GM12878 (cell line): ENCODE data around the gene CKMT2. TPM values are rescaled to one million over a fixed set of nuclear protein-coding genes. Genes with fewer than 3 reads are reported as not detected.
A peak's percentile ranks its signal among the peaks of the same experiment; 100 is the strongest.

ENCODE experiments used
- ATF3 ChIP-seq: IDR thresholded peaks from 2 replicates; pipeline ENCODE4 v1.6.1; 2011; ENCODE audit warnings: low read depth, mild to moderate bottlenecking, low read length, moderate library complexity, borderline replicate concordance; ENCODE audit errors: extremely low read depth
- CBX5 ChIP-seq: sonication (generic); IDR thresholded peaks from 2 replicates; pipeline ENCODE4 v1.6.1; 2016; ENCODE audit warnings: low read depth, moderate library complexity, mild to moderate bottlenecking, inconsistent platforms
- CTCF ChIP-seq, 3 experiments: IDR thresholded peaks in 2 of 3; conservative IDR thresholded peaks in 1 of 3; 2 replicates each; pipeline ENCODE4 v1.5.1; 2011; ENCODE audit warnings: low read depth in 3 of 3, low read length in 3 of 3, mild to moderate bottlenecking in 3 of 3, control low read depth in 2 of 3, moderate library complexity in 2 of 3, inconsistent platforms in 1 of 3, mixed read lengths in 1 of 3; ENCODE audit not compliant: control insufficient read depth in 2 of 3, insufficient read depth in 1 of 3; ENCODE audit errors: extremely low read depth in 1 of 3
- EED ChIP-seq: sonication (generic); IDR thresholded peaks from 2 replicates; pipeline ENCODE4 v1.6.1; 2016; ENCODE audit warnings: antibody characterized with exemption, low read depth
- EP300 ChIP-seq, 2 experiments: fragments of 150-350 bp in 1 of 2; IDR thresholded peaks; 2 replicates each; pipeline ENCODE4 v1.6.1; 2011 to 2012; ENCODE audit warnings: low read depth in 2 of 2, low read length in 2 of 2, borderline replicate concordance in 1 of 2, improper control_type of control experiment in 1 of 2, inconsistent platforms in 1 of 2; ENCODE audit not compliant: control insufficient read depth in 1 of 2
- FOXM1 ChIP-seq: IDR thresholded peaks from 2 replicates; pipeline ENCODE4 v1.6.1; 2012; ENCODE audit warnings: low read depth, mild to moderate bottlenecking, inconsistent platforms, low read length, moderate library complexity
- MAX ChIP-seq: IDR thresholded peaks from 2 replicates; pipeline ENCODE4 v1.6.1; 2012; ENCODE audit warnings: low read depth, low read length, improper control_type of control experiment
- NFYA ChIP-seq: IDR thresholded peaks from 2 replicates; pipeline ENCODE4 v1.6.1; 2011; ENCODE audit warnings: low read depth, mild to moderate bottlenecking, low read length, improper control_type of control experiment, borderline replicate concordance
- POU2F2 ChIP-seq: IDR thresholded peaks from 3 replicates; pipeline ENCODE4 v1.6.1; 2011; ENCODE audit warnings: low read depth, mild to moderate bottlenecking, low read length, borderline replicate concordance
- RB1 ChIP-seq: fragments of 450-650 bp; formaldehyde crosslinking; IDR thresholded peaks from 2 replicates; pipeline ENCODE4 v1.6.1; 2017; ENCODE audit warnings: mild to moderate bottlenecking, borderline replicate concordance
- RFX5 ChIP-seq: IDR thresholded peaks from 2 replicates; pipeline ENCODE4 v1.6.1; 2011; ENCODE audit warnings: low read depth, low read length, improper control_type of control experiment
- USF1 ChIP-seq: IDR thresholded peaks from 2 replicates; pipeline ENCODE4 v1.6.1; 2011; ENCODE audit warnings: borderline replicate concordance, low read depth, mild to moderate bottlenecking, moderate library complexity, mixed read lengths, low read length; ENCODE audit not compliant: insufficient read depth; ENCODE audit errors: extremely low read length
- ZBED1 ChIP-seq: IDR thresholded peaks from 2 replicates; pipeline ENCODE4 v1.6.1; 2016; ENCODE audit warnings: borderline replicate concordance
- ZNF207 ChIP-seq: fragments of 450-650 bp; IDR thresholded peaks from 2 replicates; pipeline ENCODE4 v1.6.1; 2014; ENCODE audit warnings: antibody characterized with exemption, mild to moderate bottlenecking, borderline replicate concordance
- ZNF217 ChIP-seq: fragments of 450-650 bp; IDR thresholded peaks from 2 replicates; pipeline ENCODE4 v1.6.1; 2017; ENCODE audit warnings: antibody characterized with exemption, mild to moderate bottlenecking
- ZSCAN29 ChIP-seq: fragments of 450-650 bp; IDR thresholded peaks from 2 replicates; pipeline ENCODE4 v1.6.1; 2017; ENCODE audit warnings: mild to moderate bottlenecking, moderate library complexity
- polyA plus RNA-seq, 11 experiments: library from polyadenylated mRNA; depleted of rRNA in 4 of 11; unstranded in 6 of 11; stranded (reverse) in 5 of 11; fragments of >200 nt; fragmentation: Nextera tagmentation in 4 of 11; fragmentation: Illumina TruSeq in 1 of 11; extraction: Ambion mirVana in 4 of 11; extraction: Trizol in 1 of 11; gene quantifications; 1 replicate in 1 of 11; 2 replicates in 10 of 11; pipeline versions ENCODE4 v1.2.1 to v1.2.3, GENCODE V29; 2011 to 2016; ENCODE audit warnings: inconsistent platforms in 2 of 11, missing spikeins in 2 of 11, low read depth in 1 of 11
- total RNA-seq, 4 experiments: library from RNA; depleted of rRNA in 3 of 4; stranded (reverse); fragments of >200 nt in 3 of 4; fragmentation: Illumina TruSeq in 1 of 4; extraction: Trizol in 1 of 4; gene quantifications; 2 replicates each; pipeline versions ENCODE4 v1.2.1 to v1.2.3, GENCODE V29; 2013 to 2021
- TF ChIP-seq, protein P1 (sequence below): fragments of 450-650 bp; IDR thresholded peaks from 2 replicates; pipeline ENCODE4 v1.6.1; 2017; ENCODE audit warnings: mild to moderate bottlenecking, moderate library complexity
- TF ChIP-seq, protein P2 (sequence below): IDR thresholded peaks from 2 replicates; pipeline ENCODE4 v1.6.1; 2011; ENCODE audit warnings: mild to moderate bottlenecking, low read depth, low read length, moderate library complexity; ENCODE audit not compliant: insufficient replicate concordance
- TF ChIP-seq, protein P3 (sequence below): fragments of 450-650 bp; IDR thresholded peaks from 2 replicates; pipeline ENCODE4 v1.6.1; 2014; ENCODE audit warnings: mild to moderate bottlenecking

CKMT2 gene
- total and polyA plus RNA-seq, 10 of the 15 experiments (the other 5 are each of a cell fraction or from before 2014, with no cell fraction given), result 0.70 to 1.2 TPM; not detected in 8

- TF ChIP-seq RB1 (peak; percentile 26; the same call in 1 of the 2 replicates), USF1 (no peak), MAX (no peak), ZNF207 (no peak), CTCF (IDR thresholded peaks at IDR 0.05 in 2 of 3, conservative IDR thresholded peaks at IDR 0.05 in 1 of 3; ENCODE audit: control insufficient read depth in 2 of 3, extremely low read depth in 1 of 3, insufficient read depth in 1 of 3, low read depth in 3 of 3, low read length in 3 of 3) (peak in 1 of 3 experiments; percentile 31; a peak in 2 of 6 replicates), EP300 (IDR thresholded peaks at IDR 0.05; ENCODE audit: borderline replicate concordance in 1 of 2, control insufficient read depth in 1 of 2, low read depth in 2 of 2, low read length in 2 of 2) (no peak), ATF3 (no peak), ZBED1 (no peak), CBX5 (no peak), ZNF217 (no peak), FOXM1 (no peak; the same call in 1 of the 2 replicates), EED (no peak; the same call in 1 of the 2 replicates), POU2F2 (peak; percentile 68; the same call in 1 of the 3 replicates), RFX5 (no peak), NFYA (no peak), ZSCAN29 (no peak)
- TF ChIP-seq, protein P1, sequence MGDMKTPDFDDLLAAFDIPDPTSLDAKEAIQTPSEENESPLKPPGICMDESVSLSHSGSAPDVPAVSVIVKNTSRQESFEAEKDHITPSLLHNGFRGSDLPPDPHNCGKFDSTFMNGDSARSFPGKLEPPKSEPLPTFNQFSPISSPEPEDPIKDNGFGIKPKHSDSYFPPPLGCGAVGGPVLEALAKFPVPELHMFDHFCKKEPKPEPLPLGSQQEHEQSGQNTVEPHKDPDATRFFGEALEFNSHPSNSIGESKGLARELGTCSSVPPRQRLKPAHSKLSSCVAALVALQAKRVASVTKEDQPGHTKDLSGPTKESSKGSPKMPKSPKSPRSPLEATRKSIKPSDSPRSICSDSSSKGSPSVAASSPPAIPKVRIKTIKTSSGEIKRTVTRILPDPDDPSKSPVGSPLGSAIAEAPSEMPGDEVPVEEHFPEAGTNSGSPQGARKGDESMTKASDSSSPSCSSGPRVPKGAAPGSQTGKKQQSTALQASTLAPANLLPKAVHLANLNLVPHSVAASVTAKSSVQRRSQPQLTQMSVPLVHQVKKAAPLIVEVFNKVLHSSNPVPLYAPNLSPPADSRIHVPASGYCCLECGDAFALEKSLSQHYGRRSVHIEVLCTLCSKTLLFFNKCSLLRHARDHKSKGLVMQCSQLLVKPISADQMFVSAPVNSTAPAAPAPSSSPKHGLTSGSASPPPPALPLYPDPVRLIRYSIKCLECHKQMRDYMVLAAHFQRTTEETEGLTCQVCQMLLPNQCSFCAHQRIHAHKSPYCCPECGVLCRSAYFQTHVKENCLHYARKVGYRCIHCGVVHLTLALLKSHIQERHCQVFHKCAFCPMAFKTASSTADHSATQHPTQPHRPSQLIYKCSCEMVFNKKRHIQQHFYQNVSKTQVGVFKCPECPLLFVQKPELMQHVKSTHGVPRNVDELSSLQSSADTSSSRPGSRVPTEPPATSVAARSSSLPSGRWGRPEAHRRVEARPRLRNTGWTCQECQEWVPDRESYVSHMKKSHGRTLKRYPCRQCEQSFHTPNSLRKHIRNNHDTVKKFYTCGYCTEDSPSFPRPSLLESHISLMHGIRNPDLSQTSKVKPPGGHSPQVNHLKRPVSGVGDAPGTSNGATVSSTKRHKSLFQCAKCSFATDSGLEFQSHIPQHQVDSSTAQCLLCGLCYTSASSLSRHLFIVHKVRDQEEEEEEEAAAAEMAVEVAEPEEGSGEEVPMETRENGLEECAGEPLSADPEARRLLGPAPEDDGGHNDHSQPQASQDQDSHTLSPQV, result no peak
- TF ChIP-seq, protein P2, sequence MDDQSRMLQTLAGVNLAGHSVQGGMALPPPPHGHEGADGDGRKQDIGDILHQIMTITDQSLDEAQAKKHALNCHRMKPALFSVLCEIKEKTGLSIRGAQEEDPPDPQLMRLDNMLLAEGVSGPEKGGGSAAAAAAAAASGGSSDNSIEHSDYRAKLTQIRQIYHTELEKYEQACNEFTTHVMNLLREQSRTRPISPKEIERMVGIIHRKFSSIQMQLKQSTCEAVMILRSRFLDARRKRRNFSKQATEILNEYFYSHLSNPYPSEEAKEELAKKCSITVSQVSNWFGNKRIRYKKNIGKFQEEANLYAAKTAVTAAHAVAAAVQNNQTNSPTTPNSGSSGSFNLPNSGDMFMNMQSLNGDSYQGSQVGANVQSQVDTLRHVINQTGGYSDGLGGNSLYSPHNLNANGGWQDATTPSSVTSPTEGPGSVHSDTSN, result no peak
- TF ChIP-seq, protein P3, sequence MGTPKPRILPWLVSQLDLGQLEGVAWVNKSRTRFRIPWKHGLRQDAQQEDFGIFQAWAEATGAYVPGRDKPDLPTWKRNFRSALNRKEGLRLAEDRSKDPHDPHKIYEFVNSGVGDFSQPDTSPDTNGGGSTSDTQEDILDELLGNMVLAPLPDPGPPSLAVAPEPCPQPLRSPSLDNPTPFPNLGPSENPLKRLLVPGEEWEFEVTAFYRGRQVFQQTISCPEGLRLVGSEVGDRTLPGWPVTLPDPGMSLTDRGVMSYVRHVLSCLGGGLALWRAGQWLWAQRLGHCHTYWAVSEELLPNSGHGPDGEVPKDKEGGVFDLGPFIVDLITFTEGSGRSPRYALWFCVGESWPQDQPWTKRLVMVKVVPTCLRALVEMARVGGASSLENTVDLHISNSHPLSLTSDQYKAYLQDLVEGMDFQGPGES, result no peak
Measured at GRCh38 chr5:81212211-81212751, 20.8 kb upstream of the CKMT2 start (continued).
